ENCODE measurements around the gene TGFBRAP1.

- TF ChIP-seq EZH2phosphoT487 (IDR thresholded peaks at IDR 0.05; ENCODE audit: borderline replicate concordance, low read length) = no peak
- TF ChIP-seq CTCF (conservative IDR thresholded peaks at IDR 0.05; ENCODE audit: low read depth, low read length) = no peak
- TF ChIP-seq EZH2 (IDR thresholded peaks at IDR 0.05; ENCODE audit: low read length, unreplicated experiment) = no peak
These were observed 359 bp downstream of the TGFBRAP1 start for GRCh38 chr2:105329197-105329554.

Measured in PC-3 (cell line).